Right atrium auricular region (tissue), 2 donors: ENCODE results near the gene KHDRBS2. TPM values are rescaled to one million over a fixed set of nuclear protein-coding genes. Genes with fewer than 3 reads are reported as not detected.

Experiments
- DNase-seq: peaks from one replicate; pipeline ENCODE4 v3.0.0-alpha.2; 2019; ENCODE audit warnings: low spot score
- H3K27ac ChIP-seq, 2 donors: fragments of 200-600 bp; sonication (generic); 1 replicate in 1 of 2; 2 replicates in 1 of 2; pipeline ENCODE4 v1.5.1; 2016 to 2019
- H3K27me3 ChIP-seq, 2 donors: fragments of 200-600 bp; sonication (generic); one replicate each; pipeline versions ENCODE4 v1.5.1 to v1.6.0; 2017 to 2019
- H3K36me3 ChIP-seq: fragments of 200-600 bp; sonication (generic); one replicate; pipeline ENCODE4 v1.5.1; 2016
- H3K4me1 ChIP-seq, 2 donors: fragments of 200-600 bp; sonication (generic); one replicate each; pipeline versions ENCODE4 v1.5.1 to v1.6.0; 2017 to 2019
- H3K4me3 ChIP-seq, 2 donors: fragments of 200-600 bp; sonication (generic); 1 replicate in 1 of 2; 2 replicates in 1 of 2; pipeline ENCODE4 v1.5.1; 2017 to 2019; ENCODE audit warnings: mild to moderate bottlenecking in 1 of 2, moderate library complexity in 1 of 2
- H3K9me3 ChIP-seq, 2 donors: fragments of 200-600 bp; sonication (generic); one replicate each; pipeline ENCODE4 v1.5.1; 2019
- total RNA-seq, 2 donors: library from RNA; depleted of rRNA; stranded (reverse); fragments of >200 nt; gene quantifications; one replicate each; pipeline ENCODE4 v1.1.0, GENCODE V29; 2016
- TF ChIP-seq, protein P1 (sequence below), 2 donors: fragments of 200-600 bp; sonication (generic); IDR thresholded peaks; one replicate each; pipeline ENCODE4 v1.5.1; 2019; ENCODE audit warnings: antibody characterized with exemption in 2 of 2

Gene KHDRBS2
- total RNA-seq, 2 donors from 2014 or later, result not detected

DNA sequence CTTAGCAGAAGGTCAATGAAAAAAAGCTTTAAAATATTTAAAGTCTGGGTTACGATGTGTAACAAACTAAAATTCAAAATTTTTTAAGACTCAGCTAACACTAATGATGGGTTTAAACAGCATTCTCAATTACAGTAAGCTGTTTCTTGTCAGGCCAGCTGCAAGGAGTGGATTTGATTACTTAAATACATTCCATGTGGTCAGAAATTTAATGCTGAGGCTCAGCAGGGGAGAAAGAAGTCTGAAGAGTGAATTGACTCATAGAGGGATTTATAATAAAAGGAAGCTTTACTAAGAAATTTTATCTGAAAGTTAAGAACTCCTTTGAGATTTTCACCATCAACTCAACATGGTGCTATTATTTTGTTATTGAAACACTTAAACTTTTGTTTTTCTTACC is 398.6 kb downstream of the KHDRBS2 start:
- H3K4me3 ChIP-seq, result no peak overlapping the region
- H3K36me3 ChIP-seq, result no peaks in the 10 kb centered on the region
- DNase-seq, result no peak
- no peaks in the 10 kb centered on the region for H3K27me3 ChIP-seq
- no peaks in the 10 kb centered on the region for H3K4me1 ChIP-seq
- TF ChIP-seq, protein P1, sequence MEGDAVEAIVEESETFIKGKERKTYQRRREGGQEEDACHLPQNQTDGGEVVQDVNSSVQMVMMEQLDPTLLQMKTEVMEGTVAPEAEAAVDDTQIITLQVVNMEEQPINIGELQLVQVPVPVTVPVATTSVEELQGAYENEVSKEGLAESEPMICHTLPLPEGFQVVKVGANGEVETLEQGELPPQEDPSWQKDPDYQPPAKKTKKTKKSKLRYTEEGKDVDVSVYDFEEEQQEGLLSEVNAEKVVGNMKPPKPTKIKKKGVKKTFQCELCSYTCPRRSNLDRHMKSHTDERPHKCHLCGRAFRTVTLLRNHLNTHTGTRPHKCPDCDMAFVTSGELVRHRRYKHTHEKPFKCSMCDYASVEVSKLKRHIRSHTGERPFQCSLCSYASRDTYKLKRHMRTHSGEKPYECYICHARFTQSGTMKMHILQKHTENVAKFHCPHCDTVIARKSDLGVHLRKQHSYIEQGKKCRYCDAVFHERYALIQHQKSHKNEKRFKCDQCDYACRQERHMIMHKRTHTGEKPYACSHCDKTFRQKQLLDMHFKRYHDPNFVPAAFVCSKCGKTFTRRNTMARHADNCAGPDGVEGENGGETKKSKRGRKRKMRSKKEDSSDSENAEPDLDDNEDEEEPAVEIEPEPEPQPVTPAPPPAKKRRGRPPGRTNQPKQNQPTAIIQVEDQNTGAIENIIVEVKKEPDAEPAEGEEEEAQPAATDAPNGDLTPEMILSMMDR (IDR thresholded peaks at IDR 0.05), result no peak
- H3K27ac ChIP-seq, result no peak overlapping the region
- H3K9me3 ChIP-seq, result no peaks in the 10 kb centered on the region

DNA sequence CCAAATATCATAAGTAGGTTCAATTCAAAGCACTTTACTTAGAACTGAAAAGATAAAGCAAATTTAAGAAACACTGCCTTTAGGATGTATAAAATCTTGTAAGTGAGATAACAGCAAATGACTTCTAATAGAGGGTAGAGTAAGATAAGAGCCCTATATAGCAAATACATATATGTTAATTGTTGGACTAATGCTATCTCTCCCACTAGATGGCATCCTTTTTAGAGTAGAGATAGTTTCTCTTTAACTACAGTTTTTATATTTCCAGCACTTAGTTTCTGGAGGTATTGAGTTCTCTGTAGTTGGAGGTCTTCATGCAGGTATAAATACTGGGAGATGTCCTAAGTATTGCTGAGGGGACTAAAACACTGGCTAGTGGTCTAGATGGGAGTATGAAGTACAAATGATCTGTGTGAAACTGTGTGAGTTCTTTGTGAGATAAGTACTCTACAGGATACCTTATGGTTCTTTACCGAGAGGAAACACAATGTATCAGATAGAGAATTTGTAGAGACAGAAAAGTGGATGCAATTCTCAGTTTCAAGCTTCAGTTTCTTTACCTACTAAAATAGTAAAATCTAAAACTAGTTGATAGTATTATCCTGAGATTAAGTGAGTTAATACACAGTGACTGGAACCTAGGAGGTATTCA is 399.3 kb downstream of the KHDRBS2 start:
- H3K27ac ChIP-seq, result no peak overlapping the region
- H3K4me3 ChIP-seq, result no peak overlapping the region
- H3K4me1 ChIP-seq, result no peaks in the 10 kb centered on the region
- no peaks in the 10 kb centered on the region for H3K36me3 ChIP-seq
- no peaks in the 10 kb centered on the region for H3K27me3 ChIP-seq
- no peaks in the 10 kb centered on the region for H3K9me3 ChIP-seq
- DNase-seq, result no peak
- TF ChIP-seq, protein P1 (IDR thresholded peaks at IDR 0.05), result no peak

DNA sequence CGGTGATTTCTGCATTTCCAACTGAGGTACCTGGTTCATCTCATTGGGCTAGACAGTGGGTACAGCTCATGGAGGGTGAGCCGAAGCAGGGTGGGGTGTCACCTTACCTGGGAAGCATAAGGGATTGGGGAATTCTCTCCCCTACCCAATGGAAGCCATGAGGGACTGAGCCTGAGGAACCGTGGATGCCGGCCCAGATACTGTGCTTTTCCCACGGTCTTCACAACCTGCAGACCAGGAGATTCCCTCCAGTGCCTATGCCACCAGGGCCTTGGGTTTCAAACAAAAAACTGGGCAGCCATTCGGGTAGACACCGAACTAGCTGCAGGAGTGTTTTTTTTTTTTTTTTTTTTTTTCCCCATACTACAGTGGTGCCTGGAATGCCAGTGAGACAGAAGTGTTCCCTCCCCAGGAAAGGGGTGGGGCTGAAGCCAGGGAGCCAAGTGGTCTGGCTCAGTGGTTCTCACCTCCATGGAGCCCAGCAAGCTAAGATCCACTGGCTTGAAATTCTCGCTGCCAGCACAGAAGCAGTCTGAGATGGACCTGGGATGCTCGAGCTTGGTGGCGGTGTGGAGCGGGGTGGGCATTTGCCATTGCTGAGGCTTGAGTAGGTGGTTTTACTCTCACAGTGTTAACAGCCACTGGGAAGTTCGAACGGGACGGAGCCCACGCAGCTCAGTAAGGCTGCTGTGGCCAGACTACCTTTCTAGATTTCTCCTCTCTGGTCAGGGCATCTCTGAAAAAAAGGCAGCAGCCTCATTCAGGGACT is 416.2 kb downstream of the KHDRBS2 start:
- Histone ChIP-seq H3K4me1 (no peaks in the 10 kb centered on the region), H3K36me3 (no peaks in the 10 kb centered on the region), H3K27me3 (no peaks in the 10 kb centered on the region), H3K4me3 (no peak overlapping the region), H3K27ac (no peak overlapping the region), H3K9me3 (peaks cover 0 to 3% of the 10 kb centered on the region in 2 donors)
- DNase-seq, result no peak
- TF ChIP-seq, protein P1 (IDR thresholded peaks at IDR 0.05), result no peak

DNA sequence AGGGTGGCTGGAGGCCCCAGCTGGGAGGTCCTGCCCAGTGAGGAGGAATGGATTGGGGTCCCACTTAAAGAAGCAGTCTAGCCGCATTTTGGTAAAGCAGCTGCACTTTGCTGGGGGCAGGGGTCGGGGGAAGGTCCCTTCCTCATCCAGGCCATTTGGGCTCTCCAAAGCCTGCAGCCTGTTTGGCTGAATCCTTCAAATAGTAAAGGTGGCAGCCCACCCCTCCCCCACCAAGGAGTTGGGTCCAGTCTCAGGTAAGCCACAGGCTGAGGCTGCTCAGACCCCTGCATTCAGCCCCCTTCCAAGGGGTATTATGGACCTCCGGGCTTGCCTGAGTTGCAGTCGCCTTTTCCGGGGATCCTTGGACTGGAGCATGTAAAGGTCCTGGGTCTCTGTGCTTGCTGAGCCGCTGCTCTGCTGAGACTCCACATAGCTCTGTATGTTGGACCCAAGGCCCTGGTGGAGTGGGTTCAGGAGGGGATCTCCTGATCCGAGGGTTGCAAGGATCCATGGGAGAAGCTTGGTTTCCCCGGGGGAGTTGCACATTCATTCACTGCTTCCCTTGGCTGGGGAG is 417.4 kb downstream of the KHDRBS2 start:
- DNase-seq, result no peak

DNA sequence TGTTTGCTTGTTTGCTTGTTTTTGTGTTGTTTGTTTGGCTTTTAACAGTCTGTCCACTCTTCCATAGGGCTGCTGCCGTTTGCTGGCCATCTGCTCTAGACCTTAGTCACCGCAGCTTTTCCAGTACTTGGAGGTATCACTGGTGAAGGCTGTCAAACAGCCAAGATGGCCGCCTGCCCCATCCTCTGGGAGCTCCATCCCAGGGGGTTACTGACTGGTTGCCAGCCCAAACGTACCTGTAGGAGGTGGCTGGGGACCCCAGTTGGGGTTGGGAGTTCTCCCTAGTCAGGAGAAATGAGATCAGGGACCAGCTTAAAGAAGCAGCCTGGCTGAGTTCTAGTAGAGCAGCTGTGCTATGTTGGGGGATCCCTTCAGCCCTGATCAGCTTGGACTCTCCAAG is 418.4 kb downstream of the KHDRBS2 start:
- H3K27ac ChIP-seq, result no peak overlapping the region
- no peaks in the 10 kb centered on the region for H3K27me3 ChIP-seq
- H3K4me3 ChIP-seq, result no peak overlapping the region
- H3K36me3 ChIP-seq, result no peaks in the 10 kb centered on the region
- no peak for DNase-seq
- TF ChIP-seq, protein P1 (IDR thresholded peaks at IDR 0.05), result no peak
- peaks cover 0 to 15% of the 10 kb centered on the region in 2 donors for H3K9me3 ChIP-seq
- no peaks in the 10 kb centered on the region for H3K4me1 ChIP-seq

More for the DNA sequence above, 417.4 kb downstream of the KHDRBS2 start:
- Histone ChIP-seq H3K36me3 (no peaks in the 10 kb centered on the region), H3K4me3 (no peak overlapping the region), H3K27me3 (no peaks in the 10 kb centered on the region), H3K9me3 (peaks cover 0 to 13% of the 10 kb centered on the region in 2 donors), H3K4me1 (no peaks in the 10 kb centered on the region), H3K27ac (no peak overlapping the region)
- TF ChIP-seq, protein P1 (IDR thresholded peaks at IDR 0.05), result no peak
